GM23248 (cell line): ENCODE results near the gene SCN4B.

ENCODE experiments used
- EZH2 ChIP-seq: fragments of 200-600 bp; sonication (generic); IDR thresholded peaks from 2 replicates; pipeline ENCODE4 v1.6.1; 2018; ENCODE audit warnings: antibody characterized with exemption, mild to moderate bottlenecking; ENCODE audit not compliant: insufficient read depth, poor library complexity, severe bottlenecking
- EZH2phosphoT487 ChIP-seq: fragments of 200-600 bp; sonication (generic); IDR thresholded peaks from 2 replicates; pipeline ENCODE4 v1.6.1; 2018; ENCODE audit warnings: antibody characterized with exemption, moderate library complexity, mild to moderate bottlenecking, low read depth; ENCODE audit not compliant: insufficient read depth

GRCh38 chr11:118100691-118101232, 51.9 kb downstream of the SCN4B start:
- TF ChIP-seq EZH2 (no peak), EZH2phosphoT487 (no peak)
